Measurements from ENCODE around the gene AGT. TPM values are rescaled to one million over a fixed set of nuclear protein-coding genes. Genes with fewer than 3 reads are reported as not detected.

The AGT gene
- total RNA-seq, 2 donors from 2014 or later: 4.1 to 5.3 TPM

DNA sequence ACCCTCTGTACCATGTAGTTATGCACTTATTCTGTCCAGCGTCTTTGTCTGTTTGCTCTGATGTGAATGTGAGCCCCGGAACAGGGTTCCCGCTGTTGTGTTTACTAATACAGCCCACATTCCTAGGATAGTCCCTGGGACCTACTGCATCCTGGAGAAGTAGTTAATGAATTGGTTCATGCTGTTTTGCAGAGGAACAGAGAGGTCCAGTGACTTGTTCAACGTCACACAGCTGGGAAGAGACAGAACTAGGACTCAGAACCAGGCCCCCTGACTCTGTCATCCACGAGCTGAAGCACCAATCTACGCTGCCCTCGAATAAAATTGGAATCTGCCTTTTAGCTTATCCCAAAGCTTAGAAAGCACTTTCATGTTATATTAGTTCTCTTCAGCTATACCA is 784 bp downstream of the AGT start:
- DNase-seq: no peak
- Histone ChIP-seq H3K9ac (ENCODE audit: low read depth in 2 of 2, low read length in 2 of 2) (no peak overlapping the region), H3K36me3 (no peaks in the 10 kb centered on the region), H3K9me3 (no peaks in the 10 kb centered on the region), H3K27ac (no peak overlapping the region), H3K4me1 (peaks cover 3% of the 10 kb centered on the region), H3K27me3 (no peaks in the 10 kb centered on the region), H3K4me3 (no peak overlapping the region)
- intact Hi-C loops (cut with DNase I): no loop called here
- TF ChIP-seq, protein P1, sequence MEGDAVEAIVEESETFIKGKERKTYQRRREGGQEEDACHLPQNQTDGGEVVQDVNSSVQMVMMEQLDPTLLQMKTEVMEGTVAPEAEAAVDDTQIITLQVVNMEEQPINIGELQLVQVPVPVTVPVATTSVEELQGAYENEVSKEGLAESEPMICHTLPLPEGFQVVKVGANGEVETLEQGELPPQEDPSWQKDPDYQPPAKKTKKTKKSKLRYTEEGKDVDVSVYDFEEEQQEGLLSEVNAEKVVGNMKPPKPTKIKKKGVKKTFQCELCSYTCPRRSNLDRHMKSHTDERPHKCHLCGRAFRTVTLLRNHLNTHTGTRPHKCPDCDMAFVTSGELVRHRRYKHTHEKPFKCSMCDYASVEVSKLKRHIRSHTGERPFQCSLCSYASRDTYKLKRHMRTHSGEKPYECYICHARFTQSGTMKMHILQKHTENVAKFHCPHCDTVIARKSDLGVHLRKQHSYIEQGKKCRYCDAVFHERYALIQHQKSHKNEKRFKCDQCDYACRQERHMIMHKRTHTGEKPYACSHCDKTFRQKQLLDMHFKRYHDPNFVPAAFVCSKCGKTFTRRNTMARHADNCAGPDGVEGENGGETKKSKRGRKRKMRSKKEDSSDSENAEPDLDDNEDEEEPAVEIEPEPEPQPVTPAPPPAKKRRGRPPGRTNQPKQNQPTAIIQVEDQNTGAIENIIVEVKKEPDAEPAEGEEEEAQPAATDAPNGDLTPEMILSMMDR (IDR thresholded peaks at IDR 0.05): no peak

DNA sequence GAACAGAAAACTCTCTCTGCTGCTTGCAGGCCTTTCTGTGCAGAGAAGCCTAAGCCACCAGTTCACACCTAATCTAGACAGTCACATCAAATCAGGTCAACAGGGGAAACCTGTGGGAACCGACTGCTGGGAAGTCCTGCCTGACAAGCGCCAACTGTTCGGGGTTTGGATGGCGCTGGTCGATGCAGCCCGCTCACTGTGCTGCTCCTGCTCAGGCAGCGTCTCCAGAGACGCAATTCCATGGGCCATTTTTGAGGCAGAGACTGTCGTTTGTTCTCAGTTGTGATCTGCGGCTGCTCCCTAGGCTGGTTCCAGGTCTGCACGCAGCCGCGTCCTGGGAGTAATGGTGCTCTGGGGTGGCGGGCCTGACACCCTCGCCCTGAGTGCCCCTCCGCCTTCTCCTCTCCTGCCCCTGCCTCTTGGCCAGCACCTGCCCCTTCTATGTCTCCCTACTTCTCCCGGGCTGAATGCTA is 1.4 kb downstream of the AGT start:
- no peaks in the 10 kb centered on the region for H3K27me3 ChIP-seq
- TF ChIP-seq, protein P1 (IDR thresholded peaks at IDR 0.05): no peak
- no peak overlapping the region for H3K4me3 ChIP-seq
- no peak overlapping the region for H3K9ac ChIP-seq (ENCODE audit: low read depth in 2 of 2, low read length in 2 of 2)
- H3K27ac ChIP-seq: no peak overlapping the region
- H3K4me1 ChIP-seq: peaks cover 3% of the 10 kb centered on the region
- H3K36me3 ChIP-seq: no peaks in the 10 kb centered on the region
- no peaks in the 10 kb centered on the region for H3K9me3 ChIP-seq
- no peak for DNase-seq
- intact Hi-C loops (cut with DNase I): no loop called here

DNA sequence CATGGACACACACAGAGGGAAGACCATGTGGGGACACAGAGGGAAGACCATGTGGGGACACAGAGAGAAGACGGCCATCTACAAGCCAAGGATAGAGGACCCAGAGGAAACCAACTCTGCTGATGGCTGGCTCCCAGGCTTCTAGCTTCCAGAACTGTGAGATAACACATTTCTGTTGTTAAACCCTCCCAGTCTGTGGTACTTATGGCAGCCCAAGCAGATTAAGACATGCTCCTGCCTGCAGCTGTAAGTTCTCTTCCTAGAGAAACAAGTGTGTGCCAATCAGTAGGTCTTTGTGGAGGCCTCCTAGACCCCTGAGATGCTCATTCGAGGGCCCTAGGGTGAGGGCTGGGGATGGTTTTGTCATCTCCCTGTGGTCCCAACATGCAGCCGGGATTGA is 2.7 kb downstream of the AGT start:
- Histone ChIP-seq H3K4me1 (peaks cover 3% of the 10 kb centered on the region), H3K9ac (ENCODE audit: low read depth in 2 of 2, low read length in 2 of 2) (no peak overlapping the region), H3K9me3 (no peaks in the 10 kb centered on the region), H3K36me3 (no peaks in the 10 kb centered on the region), H3K27ac (no peak overlapping the region), H3K27me3 (no peaks in the 10 kb centered on the region), H3K4me3 (no peak overlapping the region)
- intact Hi-C loops (cut with DNase I): no loop called here
- no peak for DNase-seq
- TF ChIP-seq, protein P1 (IDR thresholded peaks at IDR 0.05): no peak

DNA sequence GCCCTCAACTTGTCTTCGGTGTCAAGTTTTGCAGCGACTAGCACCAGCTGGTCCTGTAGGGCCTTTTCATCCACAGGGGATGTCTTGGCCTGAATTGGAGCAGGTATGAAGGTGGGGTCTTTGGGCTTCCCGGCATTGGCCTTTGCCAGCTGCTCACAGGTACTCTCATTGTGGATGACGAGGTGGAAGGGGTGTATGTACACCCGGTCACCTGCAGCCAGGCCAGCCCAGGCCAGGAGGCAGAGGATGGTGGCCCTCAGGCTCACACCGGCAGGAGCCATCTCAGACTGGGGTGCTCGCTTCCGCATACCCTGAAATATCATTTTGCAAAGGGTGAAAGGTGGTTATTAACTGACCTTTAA is 3.4 kb downstream of the AGT start:
- no peaks in the 10 kb centered on the region for H3K27me3 ChIP-seq
- TF ChIP-seq, protein P1 (IDR thresholded peaks at IDR 0.05): no peak
- intact Hi-C loops (cut with DNase I): no loop called here
- H3K9me3 ChIP-seq: no peaks in the 10 kb centered on the region
- peaks cover 3% of the 10 kb centered on the region for H3K4me1 ChIP-seq
- no peak overlapping the region for H3K27ac ChIP-seq
- no peak overlapping the region for H3K9ac ChIP-seq (ENCODE audit: low read depth in 2 of 2, low read length in 2 of 2)
- no peak overlapping the region for H3K4me3 ChIP-seq
- no peaks in the 10 kb centered on the region for H3K36me3 ChIP-seq
- DNase-seq: no peak

DNA sequence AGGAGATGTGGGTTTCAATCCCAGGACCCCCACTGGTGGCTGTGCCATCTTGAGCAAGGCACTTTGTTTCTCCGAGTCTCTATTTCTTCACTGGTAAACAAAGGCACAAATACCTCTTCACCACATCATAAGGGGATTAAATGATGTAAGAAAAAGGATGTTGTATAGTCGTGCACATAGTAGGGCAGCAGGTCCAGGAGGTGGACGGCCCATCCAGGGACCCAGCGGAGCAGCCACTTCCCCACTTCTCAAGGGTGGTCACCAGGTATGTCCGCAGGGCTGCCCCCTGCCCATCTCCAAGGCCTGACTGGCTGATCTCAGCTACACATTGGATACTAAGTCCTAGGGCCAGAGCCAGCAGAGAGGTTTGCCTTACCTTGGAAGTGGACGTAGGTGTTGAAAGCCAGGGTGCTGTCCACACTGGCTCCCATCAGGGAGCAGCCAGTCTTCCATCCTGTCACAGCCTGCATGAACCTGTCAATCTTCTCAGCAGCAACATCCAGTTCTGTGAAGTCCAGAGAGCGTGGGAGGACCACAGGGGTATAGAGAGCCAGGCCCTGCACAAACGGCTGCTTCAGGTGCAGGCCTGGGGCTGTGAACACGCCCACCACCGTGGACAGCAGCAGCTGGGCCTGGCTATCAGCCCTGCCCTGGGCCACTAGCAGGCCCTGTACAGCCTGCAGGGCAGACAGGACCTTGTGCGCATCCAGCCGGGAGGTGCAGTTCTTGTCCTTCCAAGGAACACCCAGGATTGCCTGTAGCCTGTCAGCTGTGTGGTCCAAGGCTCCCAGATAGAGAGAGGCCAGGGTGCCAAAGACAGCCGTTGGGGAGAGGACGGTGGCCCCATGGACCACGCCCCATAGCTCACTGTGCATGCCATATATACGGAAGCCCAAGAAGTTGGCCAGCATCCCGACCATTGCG is 4.0 kb downstream of the AGT start:
- DNase-seq: no peak
- peaks cover 3% of the 10 kb centered on the region for H3K4me1 ChIP-seq
- no peaks in the 10 kb centered on the region for H3K36me3 ChIP-seq
- intact Hi-C loops (cut with DNase I): loop anchor here (10.0 kb wide), 1 partner anchor 65 kb away; no protein-coding TSS in a partner anchor
- H3K27ac ChIP-seq: no peak overlapping the region
- H3K9me3 ChIP-seq: no peaks in the 10 kb centered on the region
- no peak overlapping the region for H3K9ac ChIP-seq (ENCODE audit: low read depth in 2 of 2, low read length in 2 of 2)
- TF ChIP-seq, protein P1 (IDR thresholded peaks at IDR 0.05): no peak
- no peak overlapping the region for H3K4me3 ChIP-seq
- no peaks in the 10 kb centered on the region for H3K27me3 ChIP-seq
